Testis (tissue), 3 donors: Measurements from ENCODE around the gene C16orf54. TPM values are rescaled to one million over a fixed set of nuclear protein-coding genes. Genes with fewer than 3 reads are reported as not detected.
"Not testable (repeated sequence)": the region's sequence is repeated elsewhere in the genome, so short reads cannot be mapped to it uniquely, and the experiment has no call there.

Experiments
- DNase-seq: peaks from one replicate; pipeline ENCODE4 v3.0.0-alpha.2; 2019
- H3K27ac ChIP-seq, 2 donors: fragments of 200-600 bp; sonication (generic); one replicate each; pipeline ENCODE4 v1.5.1; 2019
- H3K27me3 ChIP-seq: fragments of 200-600 bp; sonication (generic); one replicate; pipeline ENCODE4 v1.5.1; 2019
- H3K36me3 ChIP-seq: fragments of 200-600 bp; sonication (generic); one replicate; pipeline ENCODE4 v1.5.1; 2017; ENCODE audit warnings: low read depth; ENCODE audit errors: missing control alignments
- H3K4me1 ChIP-seq: fragments of 200-600 bp; sonication (generic); one replicate; pipeline ENCODE4 v1.5.1; 2019
- H3K4me3 ChIP-seq, 2 donors: fragments of 200-600 bp; sonication (generic); one replicate each; pipeline ENCODE4 v1.5.1; 2017 to 2019
- H3K9me3 ChIP-seq: fragments of 200-600 bp; sonication (generic); one replicate; pipeline ENCODE4 v1.5.1; 2017
- POLR2A ChIP-seq: fragments of 450-650 bp; IDR thresholded peaks from one replicate; pipeline ENCODE4 v1.6.1; 2017; ENCODE audit warnings: antibody characterized with exemption, mild to moderate bottlenecking, moderate library complexity
- WGBS, 2 donors: methylation state at CpG; one replicate each; pipeline ENCODE4 v1.1.5; 2018; 5-methylcytosine and 5-hydroxymethylcytosine counted together
- intact Hi-C: fragments of 100-400 bp; cut with DNase I; formaldehyde crosslinking; loops from one replicate; pipeline ENCODE4 v1.15.1; 2023; ENCODE audit warnings: low total_unique reads
- polyA plus RNA-seq: library from polyadenylated mRNA; stranded (reverse); fragments of 350-450 nt; fragmentation: Illumina TruSeq; extraction: RNeasy Lipid Tissue Mini Kit (QIAGEN cat#74804); gene quantifications from one replicate; pipeline ENCODE4 v1.2.3, GENCODE V29; 2014; ENCODE audit warnings: low read depth, low replicate concordance; ENCODE audit not compliant: insufficient read depth
- total RNA-seq, 2 donors: library from RNA; depleted of rRNA; stranded (reverse); fragments of >200 nt; gene quantifications; one replicate each; pipeline ENCODE4 v1.2.3, GENCODE V29; 2016
- TF ChIP-seq, protein P1 (sequence below), 3 experiments: fragments of 450-650 bp in 2 of 3; fragments of 200-600 bp in 1 of 3; sonication (generic) in 1 of 3; IDR thresholded peaks; one replicate each; pipeline ENCODE4 v1.5.1; 2016 to 2019; ENCODE audit warnings: antibody characterized with exemption in 3 of 3, mild to moderate bottlenecking in 2 of 3, moderate library complexity in 1 of 3

The C16orf54 gene
- total and polyA plus RNA-seq, 3 donors from 2014 or later: 0.31 to 1.1 (median 0.79) TPM

DNA sequence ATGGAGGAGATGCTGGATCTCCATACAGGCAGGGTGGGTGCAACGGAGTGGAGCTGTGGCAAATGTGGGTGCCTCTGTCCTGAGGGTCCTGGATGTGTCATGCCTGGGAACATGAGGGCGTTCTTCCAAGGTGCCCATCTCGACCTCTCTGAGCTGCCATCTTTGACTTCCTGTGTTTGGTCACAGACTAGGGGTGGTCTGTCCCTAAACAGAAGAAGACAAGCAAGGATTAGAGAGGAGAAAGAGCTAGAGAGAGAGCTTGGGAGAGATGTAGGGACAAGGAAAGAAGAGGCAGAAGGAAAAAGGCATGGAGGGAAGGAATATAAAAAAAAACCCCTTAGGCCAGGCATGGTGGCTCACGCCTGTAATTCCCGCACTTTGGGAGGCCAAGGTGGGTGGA is 28.9 kb upstream of the C16orf54 start:
- H3K36me3 ChIP-seq: no peaks in the 10 kb centered on the region
- no peak overlapping the region for H3K27ac ChIP-seq
- H3K4me3 ChIP-seq: no peak overlapping the region
- WGBS, 2 donors: 87 to 95% methylated on average over 5 of the region's 5 CpGs
- no peaks in the 10 kb centered on the region for H3K9me3 ChIP-seq
- H3K27me3 ChIP-seq: no peaks in the 10 kb centered on the region
- no peaks in the 10 kb centered on the region for H3K4me1 ChIP-seq
- intact Hi-C loops: no loop called here
- TF ChIP-seq, protein P1, sequence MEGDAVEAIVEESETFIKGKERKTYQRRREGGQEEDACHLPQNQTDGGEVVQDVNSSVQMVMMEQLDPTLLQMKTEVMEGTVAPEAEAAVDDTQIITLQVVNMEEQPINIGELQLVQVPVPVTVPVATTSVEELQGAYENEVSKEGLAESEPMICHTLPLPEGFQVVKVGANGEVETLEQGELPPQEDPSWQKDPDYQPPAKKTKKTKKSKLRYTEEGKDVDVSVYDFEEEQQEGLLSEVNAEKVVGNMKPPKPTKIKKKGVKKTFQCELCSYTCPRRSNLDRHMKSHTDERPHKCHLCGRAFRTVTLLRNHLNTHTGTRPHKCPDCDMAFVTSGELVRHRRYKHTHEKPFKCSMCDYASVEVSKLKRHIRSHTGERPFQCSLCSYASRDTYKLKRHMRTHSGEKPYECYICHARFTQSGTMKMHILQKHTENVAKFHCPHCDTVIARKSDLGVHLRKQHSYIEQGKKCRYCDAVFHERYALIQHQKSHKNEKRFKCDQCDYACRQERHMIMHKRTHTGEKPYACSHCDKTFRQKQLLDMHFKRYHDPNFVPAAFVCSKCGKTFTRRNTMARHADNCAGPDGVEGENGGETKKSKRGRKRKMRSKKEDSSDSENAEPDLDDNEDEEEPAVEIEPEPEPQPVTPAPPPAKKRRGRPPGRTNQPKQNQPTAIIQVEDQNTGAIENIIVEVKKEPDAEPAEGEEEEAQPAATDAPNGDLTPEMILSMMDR (IDR thresholded peaks at IDR 0.05): no peak
- no peak for TF ChIP-seq POLR2A
- no peak for DNase-seq

DNA sequence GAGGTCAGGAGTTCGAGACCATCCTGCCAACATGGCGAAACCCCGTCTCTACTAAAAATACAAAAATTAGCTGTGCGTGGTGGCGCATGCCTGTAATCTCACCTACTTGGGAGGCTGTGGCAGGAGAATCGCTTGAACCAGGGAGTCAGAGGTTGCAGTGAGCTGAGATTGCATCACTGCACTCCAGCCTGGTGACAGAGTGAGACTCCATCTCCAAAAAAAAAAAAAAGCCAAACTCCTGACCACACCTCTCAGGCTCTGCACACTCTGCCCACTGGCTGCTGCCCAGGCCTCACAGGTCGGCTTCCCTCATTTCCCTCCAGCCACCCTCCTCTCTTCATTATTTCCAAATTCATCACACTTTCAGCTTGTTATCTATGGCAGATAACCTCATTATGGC is 26.5 kb upstream of the C16orf54 start:
- 84 to 89% methylated on average over 7 of the region's 7 CpGs for WGBS, 2 donors
- H3K9me3 ChIP-seq, DNase-seq, H3K27me3 ChIP-seq, H3K4me3 ChIP-seq, H3K4me1 ChIP-seq, intact Hi-C loops, H3K27ac ChIP-seq, H3K36me3 ChIP-seq: not testable (repeated sequence)

DNA sequence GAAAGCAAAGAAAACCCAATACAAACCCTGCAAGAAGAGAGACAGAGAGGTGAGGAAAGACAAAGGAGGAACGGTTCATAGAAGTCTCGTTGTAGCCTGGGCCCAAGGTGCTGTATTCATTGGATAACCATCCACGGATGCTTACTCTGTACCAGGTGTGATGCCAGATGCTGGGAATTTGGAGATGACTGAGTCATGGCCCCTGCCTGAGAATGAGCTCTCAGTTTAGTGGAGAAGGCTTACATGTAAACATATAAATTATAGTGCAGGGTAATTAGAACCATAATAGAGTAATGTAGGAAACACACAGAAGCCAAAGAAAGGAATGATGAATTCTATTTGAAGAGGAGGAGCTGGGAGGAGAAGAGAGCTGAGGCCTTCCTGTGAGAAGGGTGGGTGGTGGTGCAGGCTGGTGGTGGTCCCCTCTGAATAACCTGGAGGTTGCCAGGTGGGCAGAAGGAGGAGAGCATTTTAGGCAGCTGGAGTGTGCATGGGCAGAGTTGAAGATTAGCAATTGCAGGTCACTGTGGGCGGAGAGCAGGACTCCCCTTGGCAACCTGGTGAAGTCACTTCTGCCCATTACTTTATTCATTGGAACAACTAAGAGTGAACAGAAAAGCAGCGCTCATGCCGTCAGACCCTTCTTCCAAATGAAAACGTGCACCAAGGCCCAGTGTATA is 24.6 kb upstream of the C16orf54 start:
- Histone ChIP-seq H3K27me3 (no peaks in the 10 kb centered on the region), H3K9me3 (no peaks in the 10 kb centered on the region), H3K27ac (no peak overlapping the region), H3K4me1 (no peaks in the 10 kb centered on the region), H3K4me3 (no peak overlapping the region), H3K36me3 (no peaks in the 10 kb centered on the region)
- intact Hi-C loops: no loop called here
- DNase-seq: no peak
- whole genome bisulfite sequencing, 2 donors: 81 to 83% methylated on average over 7 of the region's 7 CpGs
- TF ChIP-seq, protein P1 (IDR thresholded peaks at IDR 0.05): no peak
- TF ChIP-seq POLR2A: no peak

DNA sequence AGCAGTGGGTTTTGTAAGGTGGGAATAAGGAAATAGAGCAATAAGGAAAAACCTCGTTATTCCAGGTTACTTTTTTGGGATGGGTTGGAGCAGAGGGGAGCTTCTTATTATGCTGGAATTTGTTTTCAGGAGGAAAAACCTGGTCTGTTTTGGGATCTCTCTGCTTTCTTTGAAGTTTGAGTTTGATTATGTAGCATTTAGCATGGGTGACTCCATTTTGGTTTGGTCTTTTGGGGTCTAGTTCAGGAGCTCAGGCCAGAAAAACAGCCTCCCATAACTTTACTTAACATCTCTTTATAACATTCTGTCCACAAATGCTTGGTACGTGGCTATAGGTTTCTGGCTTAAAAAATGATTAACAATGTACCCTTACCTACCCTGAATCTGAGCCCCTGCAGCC is 23.7 kb upstream of the C16orf54 start:
- 78 to 92% methylated on average over 2 of the region's 2 CpGs for whole genome bisulfite sequencing, 2 donors
- intact Hi-C loops: no loop called here

DNA sequence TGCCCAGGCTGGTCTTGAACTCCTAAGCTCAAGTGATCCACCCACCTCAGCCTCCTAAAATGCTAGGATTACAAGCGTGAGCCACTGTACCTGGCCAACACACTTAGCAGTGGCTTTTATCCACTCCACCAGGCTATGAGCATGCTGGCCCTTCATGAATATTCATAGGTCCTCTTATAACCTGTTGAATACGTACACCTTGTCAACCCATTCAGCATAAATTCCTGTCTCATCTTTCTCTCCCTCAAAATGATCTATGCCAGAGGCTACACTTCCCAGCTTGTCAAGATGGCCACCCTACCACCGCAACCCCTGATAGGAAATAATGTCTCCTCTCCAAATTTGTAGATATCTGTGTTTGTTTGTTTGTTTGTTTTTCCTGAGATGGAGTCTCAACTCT is 21.3 kb upstream of the C16orf54 start:
- intact Hi-C loops: no loop called here
- DNase-seq: no peak
- TF ChIP-seq, protein P1 (IDR thresholded peaks at IDR 0.05): no peak
- TF ChIP-seq POLR2A: no peak
- H3K9me3 ChIP-seq: no peaks in the 10 kb centered on the region
- no peaks in the 10 kb centered on the region for H3K36me3 ChIP-seq
- H3K4me3 ChIP-seq: no peak overlapping the region
- WGBS, 2 donors: 86 to 93% methylated on average over 3 of the region's 3 CpGs
- H3K4me1 ChIP-seq: no peaks in the 10 kb centered on the region
- no peak overlapping the region for H3K27ac ChIP-seq
- no peaks in the 10 kb centered on the region for H3K27me3 ChIP-seq

More for the DNA sequence above, 23.7 kb upstream of the C16orf54 start:
- no peak for DNase-seq
- H3K9me3 ChIP-seq: no peaks in the 10 kb centered on the region
- no peaks in the 10 kb centered on the region for H3K36me3 ChIP-seq
- H3K4me1 ChIP-seq: no peaks in the 10 kb centered on the region
- TF ChIP-seq, protein P1 (IDR thresholded peaks at IDR 0.05): no peak
- TF ChIP-seq POLR2A: no peak
- no peak overlapping the region for H3K27ac ChIP-seq
- no peak overlapping the region for H3K4me3 ChIP-seq
- H3K27me3 ChIP-seq: no peaks in the 10 kb centered on the region
